HCT116 (cell line): ENCODE results near the gene TLK1. TPM values are rescaled to one million over a fixed set of nuclear protein-coding genes. Genes with fewer than 3 reads are reported as not detected.

Source experiments
- ATAC-seq: fragments of 200-7000 bp; cut with Tn5 transposase; 2 replicates; pipeline ENCODE4 v1.9.1; 2020; ENCODE audit warnings: mild to moderate bottlenecking, moderate library complexity
- BruUV-seq: library from RNA; stranded (reverse); fragments of 400-500 nt; replicated peaks from 2 replicates; lab custom pipeline; 2021; lab: Mats Ljungman, UMichigan
- CTCF ChIA-PET: fragments of 300-600 bp; sonication (Branson Sonifier 250); formaldehyde crosslinking; loops from one replicate; lab custom pipeline; 2021; ENCODE audit warnings: antibody characterized with exemption; lab: Charles Lee
- POLR2A ChIA-PET: fragments of 300-600, 350-600 bp; sonication (Branson Sonifier 250); formaldehyde crosslinking; loops from one replicate; lab custom pipeline; 2021; ENCODE audit warnings: antibody characterized with exemption; lab: Charles Lee
- RAD21 ChIA-PET, 2 experiments: fragments of 300-600 bp; sonication (Branson Sonifier 250); formaldehyde crosslinking; loops; one replicate each; lab custom pipeline; 2023; ENCODE audit warnings: low total read pairs in 2 of 2; ENCODE audit not compliant: uncharacterized antibody in 2 of 2, unreplicated experiment in 2 of 2, low non-redundant PET in 1 of 2; lab: Charles Lee
- DNase-seq: peaks from one replicate; pipeline ENCODE4 v3.0.0-alpha.2; 2010; ENCODE audit warnings: low read depth, low spot score
- H2AFZ ChIP-seq: fragments of 200-600 bp; shearing (Covaris generic), sonication (generic); 2 replicates; pipeline ENCODE4 v1.6.1; 2017; ENCODE audit warnings: low read depth, mixed run types, mixed read lengths, antibody characterized with exemption, low read length; ENCODE audit not compliant: poor library complexity, severe bottlenecking
- H3K27ac ChIP-seq: 2 replicates; pipeline ENCODE4 v1.5.1; 2012; ENCODE audit warnings: low read depth, low read length
- H3K27me3 ChIP-seq: fragments of 200-600 bp; sonication (generic); 2 replicates; pipeline ENCODE4 v1.6.1; 2016; ENCODE audit warnings: mixed run types, low read length, mixed read lengths; ENCODE audit not compliant: insufficient read depth
- H3K36me3 ChIP-seq, 2 experiments: fragments of 200-500 bp in 1 of 2; fragments of 200-600 bp in 1 of 2; sonication (Bioruptor generic) in 1 of 2; sonication (generic) in 1 of 2; 2 replicates each; pipeline versions ENCODE4 v1.5.1 to v1.6.1; 2014 to 2016; ENCODE audit warnings: low read length in 2 of 2, inconsistent platforms in 1 of 2, mixed read lengths in 1 of 2, mixed run types in 1 of 2; ENCODE audit not compliant: insufficient read depth in 2 of 2, control insufficient read depth in 1 of 2
- H3K4me1 ChIP-seq, 2 experiments: fragments of 200-600 bp in 1 of 2; sonication (generic) in 1 of 2; 2 replicates each; pipeline versions ENCODE4 v1.5.1 to v1.6.1; 2012 to 2017; ENCODE audit warnings: low read length in 2 of 2, inconsistent platforms in 1 of 2, mild to moderate bottlenecking in 1 of 2, mixed read lengths in 1 of 2, mixed run types in 1 of 2, moderate library complexity in 1 of 2; ENCODE audit not compliant: insufficient read depth in 2 of 2, control insufficient read depth in 1 of 2
- H3K4me2 ChIP-seq: fragments of 200-600 bp; sonication (generic); 2 replicates; pipeline ENCODE4 v1.6.1; 2017; ENCODE audit warnings: mixed run types, low read length, mixed read lengths
- H3K4me3 ChIP-seq, 2 experiments: fragments of 200-600 bp in 1 of 2; sonication (generic) in 1 of 2; replicated peaks in 1 of 2; 2 replicates each; pipeline ENCODE4 v1.5.1; 2011 to 2016; ENCODE audit warnings: low read length in 2 of 2, control low read depth in 1 of 2, low read depth in 1 of 2, mild to moderate bottlenecking in 1 of 2, mixed read lengths in 1 of 2, mixed run types in 1 of 2
- H3K79me2 ChIP-seq: fragments of 200-600 bp; sonication (generic); 2 replicates; pipeline ENCODE4 v1.6.1; 2017; ENCODE audit warnings: mild to moderate bottlenecking, mixed run types, low read length, moderate library complexity, mixed read lengths; ENCODE audit not compliant: insufficient read depth
- H3K9ac ChIP-seq: fragments of 200-600 bp; sonication (generic); 2 replicates; pipeline ENCODE4 v1.6.1; 2016; ENCODE audit warnings: low read length, mixed read lengths
- H3K9me2 ChIP-seq: fragments of 200-600 bp; sonication (generic), shearing (Covaris generic); 2 replicates; pipeline ENCODE4 v1.6.1; 2017; ENCODE audit warnings: mixed run types, mild to moderate bottlenecking, moderate library complexity; ENCODE audit not compliant: insufficient read depth
- H3K9me3 ChIP-seq, 2 experiments: fragments of 200-500 bp in 1 of 2; fragments of 200-600 bp in 1 of 2; sonication (Bioruptor generic) in 1 of 2; sonication (generic) in 1 of 2; 2 replicates each; pipeline ENCODE4 v1.6.1; 2014 to 2017; ENCODE audit warnings: low read length in 2 of 2, mixed read lengths in 2 of 2, inconsistent platforms in 1 of 2, low read depth in 1 of 2, mild to moderate bottlenecking in 1 of 2, mixed run types in 1 of 2, moderate library complexity in 1 of 2; ENCODE audit not compliant: control insufficient read depth in 1 of 2, insufficient read depth in 1 of 2
- H4K20me1 ChIP-seq: fragments of 200-600 bp; sonication (generic), shearing (Covaris generic); 2 replicates; pipeline ENCODE4 v1.6.1; 2017; ENCODE audit warnings: mixed run types, mild to moderate bottlenecking, moderate library complexity; ENCODE audit not compliant: insufficient read depth
- CTCF ChIP-seq, 3 experiments: fragments of 200-600 bp in 1 of 3; sonication (generic) in 1 of 3; IDR thresholded peaks in 2 of 3; conservative IDR thresholded peaks in 1 of 3; 2 replicates each; pipeline ENCODE4 v1.5.1; 2012 to 2017; ENCODE audit warnings: low read depth in 2 of 3, low read length in 2 of 3, antibody characterized with exemption in 1 of 3, borderline replicate concordance in 1 of 3, control low read depth in 1 of 3, mild to moderate bottlenecking in 1 of 3, mixed read lengths in 1 of 3, mixed run types in 1 of 3, moderate library complexity in 1 of 3; ENCODE audit not compliant: insufficient read depth in 1 of 3
- intact Hi-C: fragments of 100-400 bp; cut with micrococcal nuclease; formaldehyde crosslinking; loops from 2 replicates; pipeline ENCODE4 v1.10.0; 2022
- total RNA-seq: library from RNA; stranded (reverse); gene quantifications from one replicate; pipeline ENCODE4 v1.2.1, GENCODE V29; 2021; ENCODE audit not compliant: unreplicated experiment

Gene TLK1
- total RNA-seq, 1 experiment from 2014 or later: 57.7 TPM

DNA sequence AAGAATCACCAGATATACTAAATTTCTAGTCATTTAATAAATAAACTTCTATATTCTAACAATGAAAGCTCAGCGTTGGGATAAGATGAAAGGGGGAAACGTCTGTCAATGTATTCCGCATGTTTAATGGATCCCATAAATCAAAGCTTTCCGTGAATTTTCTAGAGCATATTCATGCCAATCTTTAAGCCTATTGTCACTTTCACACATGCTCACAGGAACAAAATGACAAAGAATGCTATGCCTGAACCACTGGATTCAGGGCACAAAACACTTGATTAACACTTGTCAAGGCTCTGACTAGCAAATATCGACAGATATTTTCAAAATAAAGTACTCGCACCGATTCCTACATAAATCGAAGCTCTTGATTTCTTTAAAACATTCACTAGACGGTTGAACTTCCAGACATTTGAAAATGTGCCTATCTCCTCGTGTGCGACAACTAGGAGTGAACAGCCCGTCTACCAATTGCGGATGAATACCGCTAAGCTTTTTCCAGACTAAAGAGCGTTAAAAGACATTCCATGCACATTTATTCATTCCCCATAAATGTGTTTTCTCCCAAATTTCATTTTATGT lies 1.8 kb downstream of the TLK1 start:
- no peak for DNase-seq
- peaks cover 4 to 19% of the 10 kb centered on the region in 2 experiments; a peak in 3 of 4 replicates for H3K4me1 ChIP-seq

More for the DNA sequence above, 1.8 kb downstream of the TLK1 start:
- BruUV-seq: TSS peak; percentile 46
- Histone ChIP-seq H3K4me2 (peak overlapping the region; percentile 90), H3K79me2 (peaks cover 61% of the 10 kb centered on the region), H3K4me3 (peak overlapping the region; percentile 87 to 94), H3K9ac (peak overlapping the region; percentile 89), H2AFZ (no peak overlapping the region), H3K27ac (peak overlapping the region; percentile 94; the same call in 1 of the 2 replicates), H3K36me3 (no peaks in the 10 kb centered on the region), H4K20me1 (peaks cover 4% of the 10 kb centered on the region; the same call in 1 of the 2 replicates), H3K9me3 (no peaks in the 10 kb centered on the region), H3K27me3 (no peaks in the 10 kb centered on the region), H3K9me2 (no peaks in the 10 kb centered on the region)
- POLR2A ChIA-PET: no interaction called here
- TF ChIP-seq CTCF (IDR thresholded peaks at IDR 0.05 in 2 of 3, conservative IDR thresholded peaks at IDR 0.05 in 1 of 3; ENCODE audit: borderline replicate concordance in 1 of 3, insufficient read depth in 1 of 3, low read depth in 2 of 3, low read length in 2 of 3): no peak
- RAD21 ChIA-PET: no interaction called here
- CTCF ChIA-PET: interaction anchor here (0.7 to 1.5 kb wide), 2 partner anchors 230 to 257 kb away, joined by 3 to 6 read pairs; partner anchors contain the start of gene GORASP2
- no peak for ATAC-seq
- intact Hi-C loops: loop anchor here (2.0 kb wide), 1 partner anchor 258 kb away; no protein-coding TSS in a partner anchor
